IMR-90 (cell line): ENCODE measurements around the gene CCDC12. TPM values are rescaled to one million over a fixed set of nuclear protein-coding genes. Genes with fewer than 3 reads are reported as not detected.

Source experiments
- ATAC-seq: fragments of 200-7000 bp; cut with Tn5 transposase; 2 replicates; pipeline ENCODE4 v1.9.1; 2020; ENCODE audit warnings: low read depth, mild to moderate bottlenecking, moderate library complexity
- BruUV-seq: library from RNA; stranded (reverse); fragments of 400-500 nt; replicated peaks from 2 replicates; lab custom pipeline; 2021; lab: Mats Ljungman, UMichigan
- CTCF ChIA-PET: fragments of 300-600 bp; formaldehyde crosslinking; extraction: SDS; loops from one replicate; lab custom pipeline; 2021; ENCODE audit warnings: antibody characterized with exemption; lab: Yijun Ruan, JAX
- POLR2A ChIA-PET: fragments of 300-600 bp; sonication (Branson Sonifier 250); formaldehyde crosslinking; loops from one replicate; lab custom pipeline; 2022; ENCODE audit warnings: antibody characterized with exemption; ENCODE audit not compliant: unreplicated experiment; lab: Charles Lee
- DNase-seq: peaks from one replicate; pipeline ENCODE4 v3.0.0; 2013
- H2AFZ ChIP-seq: replicated peaks from 2 replicates; pipeline ENCODE3; 2013; ENCODE audit warnings: low read length, mild to moderate bottlenecking; ENCODE audit not compliant: poor library complexity
- H2AK5ac ChIP-seq: 2 replicates; pipeline ENCODE4 v1.6.1; 2013; ENCODE audit warnings: low read depth, low read length, inconsistent platforms
- H2AK9ac ChIP-seq: replicated peaks from 2 replicates; pipeline ENCODE3; 2013; ENCODE audit warnings: mild to moderate bottlenecking, low read depth, low read length, moderate library complexity; ENCODE audit not compliant: poor library complexity
- H2BK120ac ChIP-seq: 2 replicates; pipeline ENCODE4 v1.6.1; 2013; ENCODE audit warnings: low read depth, low read length, inconsistent platforms
- H2BK15ac ChIP-seq: 3 replicates; pipeline ENCODE4 v1.6.1; 2013; ENCODE audit warnings: low read depth, low read length, inconsistent platforms
- H2BK20ac ChIP-seq: 2 replicates; pipeline ENCODE4 v1.6.1; 2013; ENCODE audit warnings: low read depth, mild to moderate bottlenecking, inconsistent platforms, low read length, moderate library complexity
- H2BK5ac ChIP-seq: 2 replicates; pipeline ENCODE4 v1.6.1; 2013; ENCODE audit warnings: mild to moderate bottlenecking, low read depth, low read length, inconsistent platforms; ENCODE audit not compliant: poor library complexity, severe bottlenecking
- H3K14ac ChIP-seq: replicated peaks from 2 replicates; pipeline ENCODE4 v1.6.1; 2013; ENCODE audit warnings: low read depth, low read length, inconsistent platforms
- H3K18ac ChIP-seq: 2 replicates; pipeline ENCODE4 v1.6.1; 2013; ENCODE audit warnings: low read depth, low read length, control low read depth
- H3K23ac ChIP-seq: 2 replicates; pipeline ENCODE4 v1.6.1; 2013; ENCODE audit warnings: low read depth, low read length, inconsistent platforms
- H3K27ac ChIP-seq: 2 replicates; pipeline ENCODE4 v1.5.1; 2013; ENCODE audit warnings: mild to moderate bottlenecking, control low read depth, low read length; ENCODE audit not compliant: insufficient read depth
- H3K27me3 ChIP-seq: 2 replicates; pipeline ENCODE4 v1.6.1; 2013; ENCODE audit warnings: low read length; ENCODE audit not compliant: control insufficient read depth, insufficient read depth
- H3K36me3 ChIP-seq: 2 replicates; pipeline ENCODE4 v1.6.1; 2013; ENCODE audit warnings: low read length, mixed read lengths; ENCODE audit not compliant: control insufficient read depth, insufficient read depth
- H3K4ac ChIP-seq: 2 replicates; pipeline ENCODE4 v1.6.1; 2013; ENCODE audit warnings: low read depth, low read length, inconsistent platforms
- H3K4me1 ChIP-seq: 2 replicates; pipeline ENCODE4 v1.6.1; 2013; ENCODE audit warnings: low read length, mixed read lengths; ENCODE audit not compliant: control insufficient read depth, insufficient read depth
- H3K4me2 ChIP-seq: 2 replicates; pipeline ENCODE4 v1.6.1; 2013; ENCODE audit warnings: low read depth, mild to moderate bottlenecking, control low read depth, low read length, moderate library complexity
- H3K4me3 ChIP-seq: 2 replicates; pipeline ENCODE4 v1.5.1; 2013; ENCODE audit warnings: low read depth, mild to moderate bottlenecking, control low read depth, low read length, moderate library complexity; ENCODE audit not compliant: insufficient read depth
- H3K56ac ChIP-seq: 2 replicates; pipeline ENCODE4 v1.6.1; 2013; ENCODE audit warnings: low read length, inconsistent platforms; ENCODE audit not compliant: insufficient read depth; ENCODE audit errors: extremely low read depth
- H3K79me1 ChIP-seq, 2 experiments: 2 replicates each; pipeline ENCODE4 v1.6.1; 2013; ENCODE audit warnings: low read length in 2 of 2, inconsistent platforms in 1 of 2, low read depth in 1 of 2
- H3K9ac ChIP-seq: 2 replicates; pipeline ENCODE4 v1.6.1; 2013; ENCODE audit warnings: low read depth, low read length, control low read depth
- H3K9me1 ChIP-seq: 2 replicates; pipeline ENCODE4 v1.6.1; 2013; ENCODE audit warnings: low read length, inconsistent platforms; ENCODE audit not compliant: insufficient read depth
- H3K9me3 ChIP-seq: 2 replicates; pipeline ENCODE4 v1.6.1; 2013; ENCODE audit warnings: low read length; ENCODE audit not compliant: control insufficient read depth, insufficient read depth
- H4K20me1 ChIP-seq: 2 replicates; pipeline ENCODE4 v1.6.1; 2013; ENCODE audit warnings: low read length, inconsistent platforms; ENCODE audit not compliant: insufficient read depth
- H4K5ac ChIP-seq: 2 replicates; pipeline ENCODE4 v1.6.1; 2013; ENCODE audit warnings: mild to moderate bottlenecking, low read depth, low read length, control low read depth
- H4K8ac ChIP-seq, 2 experiments: 2 replicates each; pipeline ENCODE4 v1.6.1; 2013; ENCODE audit warnings: low read depth in 2 of 2, low read length in 2 of 2, control low read depth in 1 of 2, inconsistent platforms in 1 of 2
- H4K91ac ChIP-seq: 2 replicates; pipeline ENCODE4 v1.6.1; 2013; ENCODE audit warnings: low read depth, low read length, inconsistent platforms; ENCODE audit not compliant: insufficient read depth
- CTCF ChIP-seq: conservative IDR thresholded peaks from 2 replicates; pipeline ENCODE4 v1.5.1; 2012; ENCODE audit warnings: mild to moderate bottlenecking, low read depth, low read length, improper control_type of control experiment
- ELK1 ChIP-seq: fragments of 150-350 bp; IDR thresholded peaks from 2 replicates; pipeline ENCODE4 v1.6.1; 2016; ENCODE audit warnings: low read depth, mild to moderate bottlenecking, low read length, moderate library complexity, borderline replicate concordance
- FOS ChIP-seq: fragments of 150-350 bp; IDR thresholded peaks from 2 replicates; pipeline ENCODE4 v1.6.1; 2016; ENCODE audit warnings: low read depth, low read length
- MAFK ChIP-seq: IDR thresholded peaks from 2 replicates; pipeline ENCODE4 v1.6.1; 2012; ENCODE audit warnings: low read depth, low read length, improper control_type of control experiment
- MAZ ChIP-seq: IDR thresholded peaks from 2 replicates; pipeline ENCODE4 v1.6.1; 2012; ENCODE audit warnings: low read depth, mild to moderate bottlenecking, low read length, improper control_type of control experiment, moderate library complexity, borderline replicate concordance
- MXI1 ChIP-seq: IDR thresholded peaks from 2 replicates; pipeline ENCODE4 v1.6.1; 2012; ENCODE audit warnings: low read depth, mild to moderate bottlenecking, low read length, moderate library complexity, borderline replicate concordance
- POLR2A ChIP-seq: IDR thresholded peaks from 2 replicates; pipeline ENCODE4 v1.6.1; 2012; ENCODE audit warnings: mild to moderate bottlenecking, low read depth, low read length
- RAD21 ChIP-seq: IDR thresholded peaks from 2 replicates; pipeline ENCODE4 v1.6.1; 2012; ENCODE audit warnings: low read length, improper control_type of control experiment
- RCOR1 ChIP-seq: IDR thresholded peaks from 2 replicates; pipeline ENCODE4 v1.6.1; 2012; ENCODE audit warnings: mild to moderate bottlenecking, low read length, improper control_type of control experiment; ENCODE audit not compliant: insufficient replicate concordance
- RFX5 ChIP-seq: IDR thresholded peaks from 2 replicates; pipeline ENCODE4 v1.8.0; 2012; ENCODE audit warnings: low read depth, mild to moderate bottlenecking, low read length, moderate library complexity
- SMC3 ChIP-seq: fragments of 150-350 bp; IDR thresholded peaks from 2 replicates; pipeline ENCODE4 v1.6.1; 2016; ENCODE audit warnings: low read depth, mild to moderate bottlenecking, antibody characterized with exemption, low read length, moderate library complexity
- USF2 ChIP-seq: fragments of 150-350 bp; IDR thresholded peaks from 2 replicates; pipeline ENCODE4 v1.6.1; 2017; ENCODE audit warnings: mild to moderate bottlenecking, antibody characterized with exemption, low read length, low read depth
- WGBS, 2 experiments: methylation state at CpG; one replicate each; pipeline versions ENCODE4 v1.1.5 to v1.1.7; 2013; ENCODE audit warnings: missing lambda C conversion rate in 2 of 2; ENCODE audit not compliant: insufficient read length in 1 of 2; ENCODE audit errors: extremely low coverage in 2 of 2; 5-methylcytosine and 5-hydroxymethylcytosine counted together
- dilution Hi-C: fragments of 300-500 bp; cut with HindIII; formaldehyde crosslinking; loops from one replicate; pipeline ENCODE4 v1.14.3; 2018; ENCODE audit warnings: low sequenced_read_pairs; ENCODE audit not compliant: unreplicated experiment
- in situ Hi-C: fragments of 300-500 bp; cut with MboI; formaldehyde crosslinking; loops from 3 replicates; pipeline ENCODE4 v1.14.3; 2019; ENCODE audit warnings: low sequenced_read_pairs, inconsistent platforms, mixed read lengths
- intact Hi-C: fragments of 100-400 bp; cut with micrococcal nuclease; formaldehyde crosslinking; loops from 2 replicates; pipeline ENCODE4 v1.10.0; 2022
- polyA plus RNA-seq, 3 experiments: library from polyadenylated mRNA; depleted of rRNA; stranded (reverse); fragments of >200 nt; gene quantifications; 2 replicates each; pipeline ENCODE4 v1.2.3, GENCODE V29; 2012; ENCODE audit warnings: low replicate concordance in 1 of 3
- total RNA-seq: library from RNA; depleted of rRNA; stranded (reverse); fragments of >200 nt; gene quantifications from 2 replicates; pipeline ENCODE4 v1.2.3, GENCODE V29; 2012

Gene CCDC12
- total and polyA plus RNA-seq, 2 of the 4 experiments (the other 2 are of a cell fraction), result 15.2 to 35.1 TPM

- H3K4me1 ChIP-seq, result peaks cover 30% of the 10 kb centered on the region
- 86% methylated on average over 1 of the region's 2 CpGs; no CpG with 5 or more reads in 1 of the 2 experiments for whole genome bisulfite sequencing, 2 experiments
- no peak overlapping the region for H3K4ac ChIP-seq
- ChIA-PET POLR2A (no interaction called here), CTCF (no interaction called here)
- peaks cover 43 to 86% of the 10 kb centered on the region in 2 experiments for H3K79me1 ChIP-seq
- no peak overlapping the region for H2BK5ac ChIP-seq
- H2BK15ac ChIP-seq, result no peak overlapping the region
- in situ Hi-C loops, result no loop called here
- H3K9me3 ChIP-seq, result no peaks in the 10 kb centered on the region
- no peak overlapping the region for H2AK9ac ChIP-seq
- no peak overlapping the region for H4K91ac ChIP-seq
- no peak overlapping the region for H2AK5ac ChIP-seq
- DNase-seq (no peak), ATAC-seq (no peak)
- no peak overlapping the region for H4K5ac ChIP-seq
- no peak overlapping the region for H3K27ac ChIP-seq
- dilution Hi-C loops, result no loop called here
- no peak overlapping the region for H2BK120ac ChIP-seq
- H3K56ac ChIP-seq, result no peak overlapping the region
- no peak overlapping the region for H2AFZ ChIP-seq
- no peak overlapping the region for H3K4me2 ChIP-seq
- no peak overlapping the region for H3K18ac ChIP-seq
- H3K9ac ChIP-seq, result no peak overlapping the region
- TF ChIP-seq POLR2A, result no peak
- no peak for TF ChIP-seq RAD21
- TF ChIP-seq CTCF, result no peak
- no peak for TF ChIP-seq FOS
- TF ChIP-seq MAZ, result no peak
- TF ChIP-seq MXI1, result no peak
- TF ChIP-seq RCOR1, result no peak
- no peak for TF ChIP-seq RFX5
- no peak for TF ChIP-seq ELK1
- TF ChIP-seq USF2, result no peak
- TF ChIP-seq MAFK, result no peak
- no peak for TF ChIP-seq SMC3
- H3K23ac ChIP-seq, result no peak overlapping the region
- H3K36me3 ChIP-seq, result peaks cover 32% of the 10 kb centered on the region
- peaks cover 45% of the 10 kb centered on the region for H3K9me1 ChIP-seq
- no peak overlapping the region for H3K4me3 ChIP-seq
- H2BK20ac ChIP-seq, result no peak overlapping the region
- intact Hi-C loops, result loop anchor here (10.0 kb wide), 1 partner anchor 227 kb away; the partner anchor contains the start of gene SETD2
- no peaks in the 10 kb centered on the region for H3K27me3 ChIP-seq
- no peak overlapping the region for H3K14ac ChIP-seq
- H4K20me1 ChIP-seq, result peaks cover 45% of the 10 kb centered on the region
- no TSS peak for BruUV-seq
- no peak overlapping the region for H4K8ac ChIP-seq
Observed at GRCh38 chr3:46938118-46938517, 38.4 kb downstream of the CCDC12 start.
